SH-SY5Y (cell line): ENCODE measurements around the gene MYO1E.

Experiments
- GATA2 ChIP-seq: IDR thresholded peaks from 2 replicates; pipeline ENCODE4 v1.6.1; 2011; ENCODE audit warnings: mild to moderate bottlenecking, low read depth, low read length
- GATA3 ChIP-seq: IDR thresholded peaks from 2 replicates; pipeline ENCODE4 v1.6.1; 2011; ENCODE audit warnings: low read depth, mild to moderate bottlenecking, low read length, moderate library complexity

DNA sequence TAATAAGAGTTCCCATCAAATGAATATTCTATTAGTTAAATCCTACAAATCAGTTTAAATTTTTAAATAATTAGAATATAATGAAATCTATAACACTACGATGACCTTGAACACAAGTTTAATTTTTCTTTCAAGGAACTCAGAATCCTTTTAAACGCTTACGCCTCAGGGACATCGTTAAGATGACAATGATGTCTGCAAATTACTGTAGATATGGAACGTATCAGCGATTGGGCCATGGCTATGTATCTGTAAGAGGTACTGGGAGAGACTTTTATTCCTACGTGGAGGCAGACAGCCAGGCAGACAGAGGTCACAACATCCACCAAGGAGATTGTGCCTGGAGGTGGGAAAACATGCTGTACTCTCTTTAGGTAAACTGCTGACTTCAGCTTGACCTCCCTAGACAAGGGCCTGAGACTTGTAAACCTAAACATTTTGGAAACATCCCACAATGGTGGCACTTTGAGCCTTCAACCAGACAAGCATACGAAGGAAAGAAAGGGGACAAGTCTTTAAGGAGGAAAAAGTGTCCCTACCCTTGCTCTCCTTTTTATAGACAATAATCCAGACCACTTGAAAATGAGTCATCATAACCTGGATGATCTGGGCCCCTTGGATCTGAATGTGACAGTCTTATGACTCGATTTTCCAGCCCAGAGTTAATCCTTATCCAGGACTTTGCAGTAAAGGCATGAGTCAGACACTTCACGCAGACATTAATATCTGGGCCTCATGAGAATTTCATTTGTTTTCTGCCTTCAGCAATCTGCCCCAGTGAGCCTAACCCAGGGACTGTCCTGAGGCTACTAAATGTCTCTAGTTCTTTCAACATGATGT, 172.8 kb downstream of the MYO1E start:
- TF ChIP-seq GATA3, result no peak
- TF ChIP-seq GATA2, result no peak
